GM18519 (cell line): Measurements from ENCODE around the gene RPS6KA5.

Experiments used
- ATAC-seq: cut with Tn5 transposase; IDR thresholded peaks from one replicate; pipeline ENCODE4 v1.9.1; 2021; ENCODE audit warnings: mild to moderate bottlenecking, moderate library complexity; ENCODE audit not compliant: unreplicated experiment, low FRiP score

RPS6KA5 gene

GRCh38 chr14:90815822-90816662, 244.4 kb downstream of the RPS6KA5 start, which contains the start of gene TTC7B:
TSS of gene TTC7B (minus strand) at chr14:90816430. CDS start at chr14:90816295, 135 bp downstream.
- ATAC-seq, result peak; percentile 53

DNA sequence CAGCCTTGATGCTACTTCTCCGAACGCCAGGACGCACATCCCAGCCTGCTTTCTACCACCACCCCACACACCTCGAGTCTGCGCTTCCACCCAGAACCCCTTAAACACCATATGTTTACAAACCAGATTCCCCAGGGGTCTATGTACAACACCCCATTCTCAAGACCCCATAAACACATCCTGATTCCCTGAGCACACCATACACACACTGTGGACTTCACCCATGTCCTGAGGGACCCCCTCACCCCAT, 244.9 kb downstream of the RPS6KA5 start:
- ATAC-seq, result no peak

DNA sequence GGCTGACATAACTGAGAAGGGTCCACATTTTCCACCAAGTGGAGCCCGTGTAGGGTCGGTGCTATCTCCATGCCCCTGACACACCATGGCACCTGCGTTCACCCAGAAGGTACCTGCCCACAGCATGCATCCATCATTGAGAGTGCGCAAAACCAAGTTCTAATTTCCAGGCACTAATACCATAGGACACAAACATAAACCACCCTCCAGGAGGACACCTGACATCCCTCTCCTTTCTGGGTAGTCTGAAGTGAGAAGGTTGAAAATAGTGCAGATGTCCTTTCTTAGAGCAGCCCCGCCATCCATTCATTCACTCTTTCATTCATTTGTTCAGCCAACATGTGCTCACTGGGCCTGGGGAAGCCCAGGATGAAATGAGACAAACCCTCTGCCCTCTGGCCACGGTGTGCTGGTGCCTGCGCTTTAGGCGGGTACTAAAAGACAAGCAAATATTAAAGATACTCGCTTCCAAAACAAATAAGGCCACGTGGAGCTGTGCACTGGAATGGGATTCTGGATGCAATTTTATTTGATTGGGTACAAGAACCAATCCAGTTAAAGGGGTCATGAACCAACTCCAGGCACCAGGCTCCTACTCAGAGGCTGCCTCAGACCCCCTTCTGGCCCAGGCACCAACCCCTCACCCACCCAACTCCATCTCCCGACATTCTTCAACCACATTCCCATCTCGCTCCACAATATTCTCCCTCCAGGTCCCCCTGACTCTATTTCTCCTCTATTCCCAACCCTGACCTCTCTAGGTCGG, 245.5 kb downstream of the RPS6KA5 start:
- ATAC-seq, result no peak

DNA sequence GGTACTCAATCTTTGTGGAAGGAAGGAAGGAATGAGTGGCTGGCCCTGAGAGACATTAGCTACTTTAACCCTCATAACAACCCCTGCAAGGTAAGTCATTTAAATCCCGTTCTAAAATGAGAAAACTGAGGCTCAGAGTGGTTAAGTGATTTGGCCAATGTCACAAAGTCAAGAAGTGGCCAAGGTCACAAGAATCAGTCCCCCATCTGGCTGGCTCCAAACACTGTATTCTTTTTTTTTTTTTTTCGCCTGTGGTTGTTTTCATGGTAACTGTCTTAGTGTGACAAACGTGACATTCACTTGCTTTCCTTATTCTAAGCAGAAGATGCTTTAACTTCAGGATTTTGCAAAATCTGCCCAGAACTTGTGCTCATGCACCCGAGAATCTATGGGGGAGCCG, 247.0 kb downstream of the RPS6KA5 start:
- no peak for ATAC-seq

DNA sequence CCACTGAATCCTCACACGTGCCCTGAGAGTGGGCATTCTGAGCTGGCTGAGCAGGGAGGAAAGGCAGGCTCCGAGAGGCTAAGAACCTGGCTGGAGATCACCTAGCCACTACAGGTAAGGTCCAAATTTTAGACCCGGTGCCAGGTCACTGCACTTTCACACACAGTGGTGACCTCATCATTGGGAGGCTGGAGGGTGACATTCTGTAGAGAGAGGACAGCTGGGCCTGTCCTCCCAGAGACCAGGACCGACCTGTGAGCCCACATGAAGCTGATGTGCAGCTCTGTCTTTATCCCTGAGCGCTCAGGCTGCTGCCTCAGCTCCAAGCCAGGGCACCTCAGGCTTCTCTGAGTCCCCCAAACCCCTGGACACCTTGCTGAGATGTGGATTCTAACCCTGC, 248.3 kb downstream of the RPS6KA5 start:
- ATAC-seq, result no peak

DNA sequence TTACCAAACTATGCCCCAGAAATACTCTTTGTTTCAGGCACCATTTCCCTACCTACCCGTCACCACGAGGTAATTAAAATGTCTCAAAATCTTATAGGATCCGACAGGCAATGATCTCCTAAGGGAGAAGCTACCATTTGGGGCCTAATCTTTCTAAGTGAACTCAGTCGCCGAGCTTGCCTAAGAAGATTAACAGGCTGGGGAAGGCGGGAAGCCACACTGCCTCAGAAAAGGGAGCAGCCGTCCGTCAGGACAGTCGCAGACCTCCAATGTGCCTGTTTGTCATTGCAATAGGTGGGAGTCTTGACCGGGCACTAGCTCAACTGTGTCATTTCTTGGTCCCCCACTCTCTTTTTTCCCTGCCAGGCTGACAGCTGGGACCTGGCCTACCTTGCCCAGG, 248.8 kb downstream of the RPS6KA5 start:
- no peak for ATAC-seq

- ATAC-seq, result no peak
These were observed 249.6 kb downstream of the RPS6KA5 start for GRCh38 chr14:90810806-90811205.

GRCh38 chr14:90809530-90810312, 250.7 kb downstream of the RPS6KA5 start:
- no peak for ATAC-seq

DNA sequence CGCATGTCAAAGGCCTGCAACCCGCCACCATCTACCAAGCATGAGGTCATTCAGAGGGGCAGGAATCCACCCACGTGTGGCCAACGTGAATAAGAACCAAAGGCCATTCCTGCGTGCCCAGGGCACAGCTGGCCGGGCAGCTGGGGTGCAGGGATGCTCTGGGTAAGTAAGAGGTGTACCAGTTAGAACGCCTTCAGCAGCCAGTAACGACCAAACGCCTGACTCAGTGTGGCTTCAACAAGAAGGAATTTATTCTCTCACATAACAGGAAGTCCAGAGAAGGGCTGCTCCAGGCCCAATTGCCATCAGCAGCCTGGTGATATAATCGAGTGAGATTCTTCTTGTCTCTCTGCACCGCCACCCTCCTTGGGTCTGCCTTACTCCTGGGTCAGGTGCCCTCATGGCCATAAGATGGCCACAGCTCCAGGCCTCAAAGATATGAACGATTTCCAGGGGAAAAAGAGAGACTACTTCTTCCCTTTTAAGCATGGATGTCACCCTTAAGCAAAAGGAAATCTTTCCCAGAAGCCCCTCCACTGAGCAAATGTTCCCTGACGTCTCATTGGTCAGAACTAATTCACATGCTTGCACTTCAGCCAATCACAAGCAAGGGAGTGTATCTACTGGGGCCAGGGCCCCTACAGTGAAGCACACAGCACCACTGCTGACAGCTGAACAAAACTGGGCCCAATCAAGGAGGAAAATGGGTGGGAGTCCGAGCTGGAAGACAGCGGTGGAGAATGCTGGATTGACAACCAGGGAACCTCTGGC, 251.5 kb downstream of the RPS6KA5 start:
- ATAC-seq, result no peak

- no peak for ATAC-seq
These were observed 253.4 kb downstream of the RPS6KA5 start for GRCh38 chr14:90807060-90807459.

GRCh38 chr14:90805662-90806540, 254.5 kb downstream of the RPS6KA5 start:
- no peak for ATAC-seq

GRCh38 chr14:90805084-90805391, 255.4 kb downstream of the RPS6KA5 start:
- ATAC-seq, result no peak

DNA sequence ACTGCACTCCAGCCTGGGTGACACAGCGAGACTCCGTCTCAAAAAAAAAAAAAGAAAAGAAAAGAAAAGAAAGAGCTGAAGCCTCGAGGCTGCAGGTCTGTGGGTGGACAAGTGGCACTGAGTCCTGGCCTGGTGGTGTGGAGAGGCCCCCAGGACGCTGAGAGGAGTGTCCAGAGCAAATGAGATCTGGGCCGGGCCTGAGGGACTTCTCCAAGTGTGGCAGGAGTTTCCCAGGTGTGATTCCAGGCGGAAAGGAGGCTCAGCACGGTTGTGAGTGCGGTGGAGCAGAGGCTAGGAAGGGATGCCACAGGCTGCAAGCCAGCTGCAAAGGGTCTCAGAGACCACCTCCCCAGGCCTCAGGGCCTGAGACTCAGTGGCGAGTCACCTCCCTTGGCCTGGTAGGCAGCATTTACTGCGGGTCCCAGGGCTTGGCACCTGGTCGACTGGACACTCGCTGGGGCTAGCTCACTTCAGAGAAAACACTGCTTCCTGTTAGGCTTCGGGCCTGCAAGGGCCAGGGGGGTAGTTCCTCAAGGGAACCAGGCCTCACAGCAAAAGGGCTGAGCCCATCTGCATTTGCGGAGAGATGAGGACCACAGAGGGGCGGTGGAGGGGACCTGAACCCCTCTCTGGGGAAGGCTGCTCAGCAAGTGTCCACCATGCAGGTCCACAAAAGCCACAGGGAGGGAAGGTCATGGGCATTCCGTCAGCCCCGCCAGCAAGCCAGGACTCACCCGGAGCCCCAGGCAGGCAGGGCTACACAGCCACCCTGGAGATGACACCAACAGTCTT, 256.0 kb downstream of the RPS6KA5 start:
- ATAC-seq, result no peak

- ATAC-seq, result no peak
These were observed 257.2 kb downstream of the RPS6KA5 start for GRCh38 chr14:90803249-90803648.

DNA sequence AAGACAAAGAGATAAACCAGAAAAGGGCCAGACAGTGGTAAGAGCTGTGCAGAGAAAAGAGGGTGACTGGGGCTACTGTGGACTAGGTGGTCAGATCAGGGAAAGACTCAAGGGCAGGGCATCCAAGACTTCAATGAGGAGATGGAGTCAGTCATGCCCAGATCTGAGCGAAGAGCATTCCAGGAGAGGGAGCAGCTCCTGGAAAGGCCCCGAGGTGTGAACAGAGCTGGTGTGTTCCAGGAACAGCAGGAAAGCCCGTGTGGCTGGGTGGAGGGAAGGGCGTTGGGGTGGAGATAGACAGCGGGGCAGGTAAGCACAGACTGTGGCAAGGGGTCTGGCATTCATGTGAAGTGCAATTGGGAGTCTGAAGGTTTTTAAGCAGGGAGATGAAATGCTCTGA, 261.0 kb downstream of the RPS6KA5 start:
- no peak for ATAC-seq

GRCh38 chr14:90797919-90798318, 262.5 kb downstream of the RPS6KA5 start:
- ATAC-seq, result no peak
